Ishikawa (cell line): ENCODE results near the gene FTH1.

Experiments
- CEBPB ChIP-seq: IDR thresholded peaks from 2 replicates; pipeline ENCODE4 v1.6.1; 2012
- CREB1 ChIP-seq: IDR thresholded peaks from 2 replicates; pipeline ENCODE4 v1.6.1; 2012; ENCODE audit warnings: low read depth
- EGR1 ChIP-seq: IDR thresholded peaks from 2 replicates; pipeline ENCODE4 v1.6.1; 2012
- EP300 ChIP-seq: IDR thresholded peaks from 2 replicates; pipeline ENCODE4 v1.6.1; 2012; ENCODE audit warnings: borderline replicate concordance
- FOXM1 ChIP-seq: IDR thresholded peaks from 2 replicates; pipeline ENCODE4 v1.6.1; 2012; ENCODE audit warnings: low read depth, borderline replicate concordance
- NFIC ChIP-seq: IDR thresholded peaks from 2 replicates; pipeline ENCODE4 v1.6.1; 2012
- RAD21 ChIP-seq: IDR thresholded peaks from 2 replicates; pipeline ENCODE4 v1.6.1; 2012; ENCODE audit warnings: low read depth
- TAF1 ChIP-seq: IDR thresholded peaks from 2 replicates; pipeline ENCODE4 v1.6.1; 2012; ENCODE audit warnings: low read depth, mild to moderate bottlenecking
- TCF12 ChIP-seq: IDR thresholded peaks from 2 replicates; pipeline ENCODE4 v1.6.1; 2012; ENCODE audit warnings: low read depth
- TEAD4 ChIP-seq: IDR thresholded peaks from 2 replicates; pipeline ENCODE4 v1.6.1; 2012
- YY1 ChIP-seq: IDR thresholded peaks from 2 replicates; pipeline ENCODE4 v1.6.1; 2012; ENCODE audit warnings: low read depth
- ZBTB7A ChIP-seq: IDR thresholded peaks from 2 replicates; pipeline ENCODE4 v1.6.1; 2012; ENCODE audit warnings: low read depth
- TF ChIP-seq, protein P1 (sequence below): IDR thresholded peaks from 2 replicates; pipeline ENCODE4 v1.6.1; 2012; ENCODE audit warnings: low read depth, mild to moderate bottlenecking
- TF ChIP-seq, protein P2 (sequence below): IDR thresholded peaks from 2 replicates; pipeline ENCODE4 v1.6.1; 2012
- TF ChIP-seq, protein P3 (sequence below): IDR thresholded peaks from 2 replicates; pipeline ENCODE4 v1.6.1; 2012

FTH1 gene

DNA sequence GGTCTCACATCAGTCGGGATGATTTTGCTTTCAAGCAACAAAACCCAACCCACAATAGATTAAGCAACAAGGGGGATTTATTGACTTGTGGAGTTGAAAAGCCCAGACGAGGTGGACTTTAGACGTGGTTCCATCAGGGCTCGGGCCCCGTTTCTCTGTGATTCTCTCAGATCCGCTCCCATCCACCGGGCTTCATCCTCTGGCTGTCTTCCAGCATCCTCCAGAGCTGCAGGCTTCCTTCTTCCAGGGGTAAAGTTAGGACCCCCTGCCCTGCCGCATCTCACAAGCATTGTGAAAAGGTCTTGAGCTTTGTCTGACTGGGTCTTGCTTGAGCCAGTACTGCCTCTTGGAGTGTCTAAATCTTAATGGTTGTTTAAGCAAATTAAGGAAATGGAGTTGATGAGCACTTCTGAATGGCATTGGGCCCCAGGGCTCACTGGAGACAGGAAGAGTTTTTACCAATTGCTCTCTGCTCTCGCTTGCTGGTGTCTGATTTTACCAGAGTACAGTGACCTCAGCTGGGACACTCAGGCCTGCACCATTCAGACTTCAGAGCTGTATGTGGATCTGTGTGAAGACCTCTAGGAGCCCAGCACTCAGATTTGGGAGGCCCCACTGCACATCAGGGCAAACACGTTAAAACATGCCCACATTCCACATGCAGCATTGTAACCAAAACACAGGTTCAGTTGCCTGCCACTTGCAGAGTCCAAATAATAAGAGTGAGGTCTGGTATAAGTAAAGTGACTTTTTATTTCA is 13.5 kb upstream of the FTH1 start:
- TF ChIP-seq FOXM1 (no peak), RAD21 (no peak), EP300 (no peak), YY1 (no peak), TCF12 (no peak), TAF1 (no peak), EGR1 (no peak), ZBTB7A (no peak), NFIC (no peak), CEBPB (no peak), TEAD4 (no peak), CREB1 (no peak)
- TF ChIP-seq, protein P1, sequence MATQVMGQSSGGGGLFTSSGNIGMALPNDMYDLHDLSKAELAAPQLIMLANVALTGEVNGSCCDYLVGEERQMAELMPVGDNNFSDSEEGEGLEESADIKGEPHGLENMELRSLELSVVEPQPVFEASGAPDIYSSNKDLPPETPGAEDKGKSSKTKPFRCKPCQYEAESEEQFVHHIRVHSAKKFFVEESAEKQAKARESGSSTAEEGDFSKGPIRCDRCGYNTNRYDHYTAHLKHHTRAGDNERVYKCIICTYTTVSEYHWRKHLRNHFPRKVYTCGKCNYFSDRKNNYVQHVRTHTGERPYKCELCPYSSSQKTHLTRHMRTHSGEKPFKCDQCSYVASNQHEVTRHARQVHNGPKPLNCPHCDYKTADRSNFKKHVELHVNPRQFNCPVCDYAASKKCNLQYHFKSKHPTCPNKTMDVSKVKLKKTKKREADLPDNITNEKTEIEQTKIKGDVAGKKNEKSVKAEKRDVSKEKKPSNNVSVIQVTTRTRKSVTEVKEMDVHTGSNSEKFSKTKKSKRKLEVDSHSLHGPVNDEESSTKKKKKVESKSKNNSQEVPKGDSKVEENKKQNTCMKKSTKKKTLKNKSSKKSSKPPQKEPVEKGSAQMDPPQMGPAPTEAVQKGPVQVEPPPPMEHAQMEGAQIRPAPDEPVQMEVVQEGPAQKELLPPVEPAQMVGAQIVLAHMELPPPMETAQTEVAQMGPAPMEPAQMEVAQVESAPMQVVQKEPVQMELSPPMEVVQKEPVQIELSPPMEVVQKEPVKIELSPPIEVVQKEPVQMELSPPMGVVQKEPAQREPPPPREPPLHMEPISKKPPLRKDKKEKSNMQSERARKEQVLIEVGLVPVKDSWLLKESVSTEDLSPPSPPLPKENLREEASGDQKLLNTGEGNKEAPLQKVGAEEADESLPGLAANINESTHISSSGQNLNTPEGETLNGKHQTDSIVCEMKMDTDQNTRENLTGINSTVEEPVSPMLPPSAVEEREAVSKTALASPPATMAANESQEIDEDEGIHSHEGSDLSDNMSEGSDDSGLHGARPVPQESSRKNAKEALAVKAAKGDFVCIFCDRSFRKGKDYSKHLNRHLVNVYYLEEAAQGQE: no peak
- TF ChIP-seq, protein P2, sequence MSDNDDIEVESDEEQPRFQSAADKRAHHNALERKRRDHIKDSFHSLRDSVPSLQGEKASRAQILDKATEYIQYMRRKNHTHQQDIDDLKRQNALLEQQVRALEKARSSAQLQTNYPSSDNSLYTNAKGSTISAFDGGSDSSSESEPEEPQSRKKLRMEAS: no peak
- TF ChIP-seq, protein P3, sequence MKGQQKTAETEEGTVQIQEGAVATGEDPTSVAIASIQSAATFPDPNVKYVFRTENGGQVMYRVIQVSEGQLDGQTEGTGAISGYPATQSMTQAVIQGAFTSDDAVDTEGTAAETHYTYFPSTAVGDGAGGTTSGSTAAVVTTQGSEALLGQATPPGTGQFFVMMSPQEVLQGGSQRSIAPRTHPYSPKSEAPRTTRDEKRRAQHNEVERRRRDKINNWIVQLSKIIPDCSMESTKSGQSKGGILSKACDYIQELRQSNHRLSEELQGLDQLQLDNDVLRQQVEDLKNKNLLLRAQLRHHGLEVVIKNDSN: no peak

DNA sequence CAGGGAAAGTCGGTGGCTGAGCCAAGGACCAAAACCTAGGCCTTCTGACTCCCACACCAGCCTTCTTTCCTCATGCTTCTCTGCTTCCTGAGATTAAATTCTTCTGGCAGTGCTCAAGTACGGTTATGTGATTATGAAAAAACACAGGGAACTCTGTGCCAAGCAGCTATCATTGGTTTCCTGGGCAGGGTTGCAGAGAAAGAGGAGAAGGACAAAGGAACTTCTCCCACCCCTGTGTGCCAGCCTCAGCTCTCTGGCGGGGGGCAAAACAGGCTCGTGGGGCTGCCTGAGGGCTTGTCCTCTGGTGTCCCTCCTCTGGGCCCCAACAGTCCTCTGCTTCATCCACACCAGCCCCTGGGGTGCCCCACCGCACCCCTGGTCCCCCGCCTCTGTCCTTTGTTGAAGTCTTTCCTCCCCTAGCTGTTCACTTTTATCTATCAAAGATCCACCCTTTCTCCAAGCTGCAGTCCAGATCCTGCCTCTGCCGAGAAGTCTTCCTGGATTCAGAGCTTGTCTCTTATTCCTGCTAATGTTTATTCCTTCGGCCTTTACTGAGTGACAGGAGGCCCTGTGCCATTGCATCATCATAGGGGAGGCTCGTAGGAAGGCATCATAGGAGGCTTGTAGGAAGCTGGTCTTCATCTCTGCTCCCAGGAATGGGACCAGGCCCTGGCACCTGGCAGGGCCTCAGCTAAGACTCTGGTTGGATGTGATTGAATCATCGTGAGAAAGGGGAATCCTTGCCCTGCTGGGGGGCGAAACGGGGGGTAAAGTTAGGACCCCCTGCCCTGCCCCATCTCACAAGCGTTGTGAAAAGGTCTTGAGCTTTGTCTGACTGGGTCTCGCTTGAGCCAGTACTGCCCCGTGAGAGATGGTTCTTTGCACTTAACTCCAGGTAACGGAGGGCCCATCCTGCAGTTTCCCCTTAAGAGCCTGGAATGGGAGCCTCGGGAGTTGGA is 11.5 kb upstream of the FTH1 start:
- TF ChIP-seq, protein P1: no peak
- TF ChIP-seq TEAD4 (no peak), TAF1 (no peak), NFIC (no peak), ZBTB7A (no peak), YY1 (no peak), EP300 (no peak), FOXM1 (no peak), EGR1 (no peak), CREB1 (no peak), RAD21 (no peak), CEBPB (no peak), TCF12 (no peak)
- TF ChIP-seq, protein P2: no peak
- TF ChIP-seq, protein P3: no peak

DNA sequence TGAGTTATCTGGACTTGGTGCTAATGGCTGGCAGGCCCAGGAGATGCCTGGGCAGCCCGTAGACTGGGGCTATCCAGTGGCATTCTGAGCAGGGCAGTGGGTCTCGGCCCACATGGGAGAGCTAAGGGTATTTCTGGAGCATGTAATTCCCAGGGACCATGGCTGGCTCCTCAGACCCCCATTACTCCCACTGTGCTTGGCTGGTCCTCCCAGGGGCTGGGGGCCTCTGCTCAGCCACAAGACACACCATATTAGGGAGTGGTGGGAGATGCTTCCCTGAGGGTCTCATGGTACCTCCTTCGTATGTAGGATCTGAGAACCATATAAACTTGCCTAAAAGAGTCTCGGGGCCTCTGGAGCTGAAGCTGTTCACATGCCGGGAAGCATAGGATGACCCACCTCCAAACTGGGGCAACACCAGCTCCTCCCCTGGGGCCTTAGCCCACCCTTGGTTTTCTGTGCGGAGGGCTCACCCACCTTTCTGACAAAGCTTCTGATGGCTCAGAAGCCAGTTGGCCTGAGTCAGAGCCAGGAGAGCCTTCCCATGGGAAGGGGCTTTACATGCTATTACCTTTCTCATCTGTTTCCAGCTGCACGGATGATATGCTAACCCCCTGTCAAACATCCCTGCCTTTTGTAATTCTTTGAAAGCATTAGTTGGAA is 9.5 kb upstream of the FTH1 start:
- TF ChIP-seq, protein P2: no peak
- TF ChIP-seq RAD21 (no peak), TAF1 (no peak), EP300 (no peak), FOXM1 (no peak), ZBTB7A (no peak), YY1 (no peak), CEBPB (no peak), TEAD4 (no peak), EGR1 (no peak)
- TF ChIP-seq, protein P1: no peak
- TF ChIP-seq, protein P3: no peak
